ENCODE results near the gene AGAP1.
A peak's percentile ranks its signal among the peaks of the same experiment; 100 is the strongest.
"Not testable (repeated sequence)": the region's sequence is repeated elsewhere in the genome, so short reads cannot be mapped to it uniquely, and the experiment has no call there.

AGAP1 gene

GRCh38 chr2:236054125-236054524, 560.3 kb downstream of the AGAP1 start:
- DNase-seq: no peak

DNA sequence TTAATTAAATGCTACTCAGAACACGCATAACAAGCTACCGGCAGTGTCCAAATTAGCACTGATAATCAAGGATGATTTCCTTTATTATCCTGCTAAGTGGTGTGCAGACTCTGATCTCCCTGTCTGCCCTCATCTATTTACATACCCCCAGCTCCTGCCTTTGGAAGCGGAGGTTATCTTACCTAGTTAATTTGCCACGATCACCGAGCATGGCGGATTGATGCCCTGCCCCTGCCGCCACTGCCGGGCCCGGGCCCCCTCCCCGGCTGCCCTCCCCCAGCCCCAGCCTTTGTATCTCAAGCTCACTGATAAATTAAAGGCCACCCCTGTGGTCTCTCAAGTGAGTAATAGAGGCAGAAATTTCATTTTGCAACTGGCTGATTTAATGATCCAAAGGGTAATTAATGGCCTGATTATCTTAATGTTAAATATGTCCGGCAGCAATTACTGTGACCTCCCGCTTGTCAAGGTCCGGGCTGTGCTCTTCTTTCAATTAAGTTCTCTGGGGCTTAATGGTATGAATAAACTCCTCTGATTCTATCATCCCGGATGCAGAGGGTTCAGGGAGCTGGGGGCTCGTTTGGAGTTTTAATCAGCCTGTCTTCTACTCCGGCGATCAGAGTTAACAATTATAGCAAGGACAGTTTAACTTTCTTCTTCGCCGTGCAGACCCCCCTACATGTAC, 560.9 kb downstream of the AGAP1 start:
- DNase-seq: no peak

GRCh38 chr2:236055471-236055870, 561.6 kb downstream of the AGAP1 start:
- no peak for DNase-seq

DNA sequence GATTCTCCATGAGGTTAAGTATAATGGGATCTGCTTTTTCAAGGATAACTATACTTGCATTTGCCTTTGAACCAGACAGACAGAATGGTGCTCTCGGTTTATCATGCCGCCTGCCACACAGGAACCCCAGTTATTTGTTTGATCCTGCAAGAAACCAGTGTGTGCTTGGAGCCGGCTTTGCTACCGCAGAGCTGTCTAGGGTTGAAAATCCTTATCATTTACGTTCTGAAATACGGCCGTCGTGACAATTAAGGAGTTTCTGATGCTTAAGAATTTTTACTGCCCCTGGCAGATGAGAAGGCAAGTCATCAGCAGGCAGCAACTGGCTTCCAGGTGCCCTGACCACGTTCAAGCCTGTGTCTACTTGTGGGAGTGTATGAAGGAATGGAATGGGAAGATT, 562.3 kb downstream of the AGAP1 start:
- DNase-seq: no peak

- no peak for DNase-seq
These were observed 563.5 kb downstream of the AGAP1 start for GRCh38 chr2:236057375-236057774.

GRCh38 chr2:236061497-236061896, 567.7 kb downstream of the AGAP1 start:
- no peak for DNase-seq

DNA sequence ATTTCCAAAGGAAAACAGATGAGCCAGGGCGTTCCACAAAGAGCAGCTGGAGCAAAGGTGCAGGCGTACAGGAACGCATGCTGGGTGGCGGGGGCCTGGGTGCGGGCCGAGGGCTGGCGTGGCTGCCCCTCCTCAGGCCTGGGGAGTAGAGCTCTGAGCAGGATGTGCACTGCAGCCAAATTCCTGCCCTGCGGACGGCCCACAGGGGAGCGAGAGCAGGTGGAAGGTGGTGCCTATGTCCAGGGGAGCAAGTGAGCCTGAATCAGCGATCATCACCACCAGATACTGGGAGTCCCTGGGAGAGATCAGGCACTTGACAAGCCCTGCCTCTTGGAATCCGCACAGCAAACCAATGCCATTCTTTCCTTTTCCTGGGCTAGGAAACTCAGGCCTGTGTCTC, 568.1 kb downstream of the AGAP1 start:
- DNase-seq: no peak

DNA sequence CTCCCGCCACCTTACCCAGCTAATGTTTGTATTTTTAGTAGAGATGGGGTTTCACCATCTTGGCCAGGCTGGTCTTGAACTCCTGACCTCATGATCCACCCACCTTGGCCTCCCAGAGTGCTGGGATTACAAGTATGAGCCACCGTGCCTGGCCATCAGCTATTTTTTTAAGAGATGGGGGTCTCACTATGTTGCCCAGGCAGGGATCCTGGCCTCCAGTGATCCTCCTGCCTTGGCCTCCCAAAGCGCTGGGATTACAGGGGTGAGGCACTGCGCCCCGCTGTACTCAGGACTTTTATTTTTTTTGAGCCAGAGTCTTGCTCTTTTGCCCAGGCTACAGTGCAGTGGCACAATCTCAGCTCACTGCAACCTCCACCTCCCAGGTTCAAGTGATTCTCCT, 569.0 kb downstream of the AGAP1 start:
- not testable (repeated sequence) for DNase-seq

- DNase-seq: no peak
These were observed 570.2 kb downstream of the AGAP1 start for GRCh38 chr2:236063994-236064393.

- no peak for DNase-seq
These were observed 571.7 kb downstream of the AGAP1 start for GRCh38 chr2:236065314-236066160.

- DNase-seq: no peak
These were observed 576.4 kb downstream of the AGAP1 start for GRCh38 chr2:236070236-236070635.

GRCh38 chr2:236073246-236073645, 579.4 kb downstream of the AGAP1 start:
- DNase-seq: no peak

DNA sequence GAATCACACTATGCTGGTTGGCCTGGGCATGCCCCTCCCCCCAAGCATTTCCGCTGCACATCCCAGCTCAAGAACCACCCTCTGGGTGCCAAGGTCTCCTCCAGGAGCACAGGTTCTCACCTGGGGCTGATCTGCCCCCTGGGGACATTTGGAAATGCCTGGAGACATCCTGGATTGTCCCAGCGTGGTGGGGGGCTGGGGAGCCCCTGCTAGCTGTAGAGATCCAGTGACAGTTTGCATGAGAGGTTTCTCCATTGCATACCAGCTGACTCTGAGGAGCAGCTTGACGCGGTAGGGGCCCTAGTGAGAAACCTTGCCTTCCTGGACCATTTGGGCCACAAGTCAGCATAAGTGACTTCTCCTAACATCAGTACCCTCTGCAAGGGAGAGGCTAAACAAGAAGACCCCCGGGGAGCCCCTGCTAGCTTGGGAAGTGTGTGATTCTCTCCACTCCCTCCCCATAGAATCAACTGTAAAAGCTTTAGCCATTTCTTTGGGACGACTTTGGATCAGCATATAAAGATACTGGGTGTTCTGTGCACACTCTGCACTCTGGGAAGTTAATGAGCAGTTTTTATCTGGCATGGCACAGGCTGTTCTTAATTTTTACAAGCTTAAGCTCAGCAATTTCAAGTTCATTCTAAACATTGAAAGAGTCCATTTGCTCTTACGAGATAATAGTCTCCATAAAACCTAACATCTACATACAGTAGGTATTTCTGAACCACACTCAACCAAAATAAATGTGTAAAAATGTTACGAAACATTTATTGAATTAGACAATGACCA, 580.2 kb downstream of the AGAP1 start:
- DNase-seq: no peak

GRCh38 chr2:236075802-236076201, 582.0 kb downstream of the AGAP1 start:
- DNase-seq: no peak

GRCh38 chr2:236078297-236079255, 584.7 kb downstream of the AGAP1 start:
- peak; percentile 63 for DNase-seq

DNA sequence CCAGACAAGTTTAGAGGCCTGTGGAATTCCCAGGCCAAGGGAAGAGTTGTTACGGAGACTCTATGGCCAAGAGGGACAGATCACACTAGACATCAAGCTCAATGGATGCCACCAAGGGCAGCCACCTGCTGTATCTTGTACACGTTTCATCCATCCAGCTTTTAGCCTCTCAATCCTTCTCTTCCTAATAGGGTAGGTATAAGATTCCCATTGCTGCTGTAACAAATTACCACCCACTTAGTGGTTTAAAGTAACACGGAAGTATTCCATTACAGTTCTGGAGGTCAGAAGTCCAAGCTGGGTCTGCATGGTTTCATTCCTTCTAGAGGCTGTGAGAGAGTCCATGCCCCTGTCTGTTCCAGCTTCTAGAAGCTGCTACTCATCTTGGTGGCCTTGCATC, 586.6 kb downstream of the AGAP1 start:
- no peak for DNase-seq

- no peak for DNase-seq
These were observed 587.3 kb downstream of the AGAP1 start for GRCh38 chr2:236081171-236081570.

DNA sequence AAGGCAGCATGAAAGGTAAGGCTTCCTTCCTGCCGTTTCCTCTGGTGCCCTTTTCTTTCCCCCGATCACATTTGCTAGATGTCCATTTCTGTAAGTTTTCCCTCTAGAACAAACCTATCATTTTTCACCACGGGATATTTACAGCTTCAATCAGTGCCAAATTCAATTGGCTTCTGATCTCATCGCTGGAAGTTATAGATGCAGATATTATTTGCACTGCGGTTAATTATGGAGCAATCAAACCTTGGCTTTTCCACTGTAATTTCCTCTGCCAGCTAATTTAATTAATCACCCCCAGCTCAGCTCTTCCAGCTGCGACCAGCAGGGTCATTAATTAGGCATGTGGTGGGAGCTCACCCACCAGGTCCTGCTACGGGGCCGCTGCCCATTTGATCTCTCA, 588.2 kb downstream of the AGAP1 start:
- DNase-seq: no peak

GRCh38 chr2:236083934-236084333, 590.1 kb downstream of the AGAP1 start:
- DNase-seq: no peak

DNA sequence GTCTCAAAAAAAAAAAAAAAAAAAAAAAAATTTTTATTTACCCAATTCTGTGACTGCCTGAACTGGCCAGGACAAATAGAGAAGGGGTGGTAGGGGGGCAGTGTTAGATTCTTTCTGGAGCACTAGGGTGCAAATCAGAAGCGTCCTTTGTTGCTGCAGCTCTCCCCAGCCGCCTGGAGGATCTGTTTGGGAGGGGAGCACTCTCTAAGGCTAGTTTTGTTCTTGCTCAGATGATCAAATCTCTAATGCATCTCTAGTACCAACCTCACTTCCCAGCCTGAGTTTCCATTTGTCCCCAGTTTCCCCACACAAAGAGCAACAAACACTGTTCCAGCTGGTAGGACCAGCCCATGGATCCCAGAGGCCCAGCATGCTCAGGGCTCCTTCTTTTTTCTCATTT, 591.4 kb downstream of the AGAP1 start:
- no peak for DNase-seq

DNA sequence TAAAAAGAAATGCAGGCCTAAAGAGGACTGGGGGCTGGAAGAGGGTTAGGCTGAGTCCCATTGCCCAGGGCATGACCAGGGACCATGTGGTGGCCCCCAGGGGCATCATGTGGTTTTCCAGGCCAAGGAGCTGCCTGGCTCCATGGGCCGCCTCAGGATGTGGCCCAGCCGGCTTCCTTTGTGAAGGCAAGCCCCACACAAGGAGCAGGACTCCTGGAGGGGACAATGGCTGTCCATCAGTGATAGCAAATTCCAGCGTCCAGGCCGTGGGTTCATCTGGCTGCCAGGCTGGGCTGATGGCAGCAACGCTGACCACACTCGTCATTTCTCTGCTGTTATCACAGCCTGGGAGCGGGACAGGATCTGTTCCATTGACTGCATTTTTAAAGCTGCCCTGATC, 591.8 kb downstream of the AGAP1 start:
- DNase-seq: no peak

GRCh38 chr2:236086403-236086970, 592.6 kb downstream of the AGAP1 start:
- DNase-seq: no peak
